Bronchial epithelial cell (primary cell): ENCODE data around the gene PEAK1. TPM values are rescaled to one million over a fixed set of nuclear protein-coding genes. Genes with fewer than 3 reads are reported as not detected.
"Not testable (repeated sequence)": the region's sequence is repeated elsewhere in the genome, so short reads cannot be mapped to it uniquely, and the experiment has no call there.

Source experiments
- DNase-seq: peaks from one replicate; pipeline ENCODE4 v3.0.0-alpha.2; 2010; ENCODE audit warnings: low read depth
- FAIRE-seq: peaks from 2 replicates; lab custom pipeline; 2011; peaks lifted over from hg19 to GRCh38; lab: Jason Lieb, UNC
- H3K27me3 ChIP-seq: 2 replicates; pipeline ENCODE4 v1.5.1; 2011; ENCODE audit warnings: low read length; ENCODE audit not compliant: control insufficient read depth, insufficient read depth
- H3K36me3 ChIP-seq: 2 replicates; pipeline ENCODE4 v1.5.1; 2011; ENCODE audit warnings: low read length; ENCODE audit not compliant: control insufficient read depth, insufficient read depth
- H3K4me3 ChIP-seq: 2 replicates; pipeline ENCODE4 v1.5.1; 2011; ENCODE audit warnings: mild to moderate bottlenecking, low read depth, low read length, control low read depth
- CTCF ChIP-seq: IDR thresholded peaks from 2 replicates; pipeline ENCODE4 v1.5.1; 2011; ENCODE audit warnings: mild to moderate bottlenecking, moderate library complexity, low read length, control low read depth, inconsistent platforms; ENCODE audit not compliant: insufficient read depth, severe bottlenecking
- total RNA-seq: library from RNA; depleted of rRNA; stranded (reverse); fragments of >200 nt; gene quantifications from 2 replicates; pipeline ENCODE4 v1.2.1, GENCODE V29; 2014

Gene PEAK1
- total RNA-seq, 1 donor from 2014 or later, result 3.7 TPM

DNA sequence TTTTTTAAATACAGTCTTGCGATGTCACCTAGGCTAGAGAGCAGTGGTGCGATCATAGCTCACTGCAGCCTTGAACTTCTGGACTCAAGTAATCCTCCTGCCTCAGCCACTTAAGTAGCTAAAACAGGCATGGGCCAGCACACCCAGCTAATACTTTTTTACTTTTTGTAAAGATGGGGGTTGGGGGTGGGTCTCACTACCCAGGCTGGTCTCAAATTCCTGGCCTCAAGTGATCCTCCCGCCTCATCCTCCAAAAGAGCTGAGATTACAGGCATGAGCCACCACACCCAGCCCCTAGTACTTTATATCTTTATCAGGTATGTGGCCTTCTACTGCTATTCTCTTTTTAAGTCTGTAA lies 8.3 kb downstream of the PEAK1 start:
- Histone ChIP-seq H3K4me3 (no peak overlapping the region), H3K27me3 (no peaks in the 10 kb centered on the region), H3K36me3 (no peaks in the 10 kb centered on the region)
- FAIRE-seq (no peak), DNase-seq (no peak)
- no peak for TF ChIP-seq CTCF

GRCh38 chr15:77410701-77411618 lies 8.9 kb downstream of the PEAK1 start:
- DNase-seq (no peak), FAIRE-seq (no peak)
- TF ChIP-seq CTCF, result no peak
- Histone ChIP-seq H3K4me3 (no peak overlapping the region), H3K36me3 (no peaks in the 10 kb centered on the region), H3K27me3 (no peaks in the 10 kb centered on the region)

GRCh38 chr15:77410157-77410500 lies 9.8 kb downstream of the PEAK1 start:
- not testable (repeated sequence) for FAIRE-seq, H3K27me3 ChIP-seq, H3K36me3 ChIP-seq, H3K4me3 ChIP-seq, DNase-seq

GRCh38 chr15:77409259-77410156 lies 10.4 kb downstream of the PEAK1 start:
- Histone ChIP-seq H3K27me3 (no peaks in the 10 kb centered on the region), H3K36me3 (no peaks in the 10 kb centered on the region), H3K4me3 (no peak overlapping the region)
- TF ChIP-seq CTCF, result no peak
- DNase-seq (no peak), FAIRE-seq (no peak)

DNA sequence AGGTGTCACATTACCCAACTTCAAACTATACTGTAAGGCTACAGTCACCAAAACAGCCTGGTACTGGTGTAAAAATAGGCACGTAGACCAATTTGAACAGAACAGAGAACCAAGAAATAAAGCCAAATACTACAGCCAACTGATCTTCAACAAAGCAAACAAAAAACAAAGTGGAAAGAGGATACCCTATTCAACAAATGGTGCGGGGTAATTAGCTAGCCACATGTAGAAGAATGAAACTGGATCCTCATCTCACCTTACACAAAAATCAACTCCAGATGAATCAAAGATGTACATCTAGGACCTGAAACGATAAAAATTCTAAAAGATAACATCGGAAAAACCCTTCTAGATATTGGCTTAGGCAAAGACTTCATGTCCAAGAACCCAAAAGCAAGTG lies 13.1 kb downstream of the PEAK1 start:
- H3K27me3 ChIP-seq, result no peaks in the 10 kb centered on the region
- no peak for TF ChIP-seq CTCF
- H3K4me3 ChIP-seq, result no peak overlapping the region
- FAIRE-seq (no peak), DNase-seq (no peak)
- H3K36me3 ChIP-seq, result no peaks in the 10 kb centered on the region

DNA sequence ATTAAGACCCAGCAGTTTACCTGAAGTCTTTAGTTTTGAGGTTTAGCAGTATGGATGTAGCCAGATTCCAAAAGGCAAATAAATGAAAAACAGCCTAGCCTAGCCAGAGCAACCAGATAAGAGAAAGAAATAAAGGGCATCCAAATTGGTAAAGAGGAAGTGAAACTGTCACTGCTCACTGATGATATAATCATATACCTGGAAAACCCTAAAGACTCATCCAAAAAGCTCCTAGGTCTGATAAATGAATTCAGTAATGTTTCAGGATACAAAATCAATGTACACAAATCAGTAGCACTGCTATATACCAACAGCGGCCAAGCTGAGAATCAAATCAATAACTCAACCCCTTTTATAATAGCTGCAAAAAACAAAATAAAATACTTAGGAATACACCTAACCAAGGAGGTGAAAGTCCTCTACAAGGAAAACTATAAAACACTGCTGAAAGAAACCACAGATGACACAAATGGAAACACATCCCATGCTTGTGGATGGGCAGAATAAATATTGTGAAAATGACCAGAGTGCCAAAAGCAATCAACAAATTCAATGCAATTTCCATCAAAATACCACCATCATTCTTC lies 13.6 kb downstream of the PEAK1 start:
- H3K36me3 ChIP-seq, H3K27me3 ChIP-seq, H3K4me3 ChIP-seq, FAIRE-seq, DNase-seq: not testable (repeated sequence)
